ENCODE results near the gene GCGR. TPM values are rescaled to one million over a fixed set of nuclear protein-coding genes. Genes with fewer than 3 reads are reported as not detected.

The GCGR gene
- total RNA-seq, 2 donors from 2014 or later, result 0.52 to 5.3 TPM

DNA sequence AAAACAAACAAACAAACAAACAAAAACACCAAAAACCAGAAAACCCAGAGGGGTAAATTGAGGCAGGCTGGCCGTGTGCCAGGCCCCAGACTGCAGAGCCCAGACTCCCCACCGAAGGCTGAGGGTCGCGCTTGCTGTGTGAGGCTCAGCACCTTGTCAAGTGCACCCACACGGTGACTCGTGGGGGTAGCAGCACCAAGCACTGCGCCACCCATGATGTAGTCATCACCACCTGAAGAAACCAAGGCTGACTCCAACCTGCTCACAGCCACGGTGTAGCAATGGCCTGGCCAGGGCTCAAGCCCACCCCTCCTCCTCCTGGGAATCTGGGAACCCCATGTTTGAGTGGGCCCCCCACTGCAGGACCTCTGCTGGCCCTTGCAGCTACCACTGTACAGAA is 17.2 kb downstream of the GCGR start:
- H3K27me3 ChIP-seq, result no peaks in the 10 kb centered on the region
- no peaks in the 10 kb centered on the region for H3K9me3 ChIP-seq
- ATAC-seq (peak; percentile 14), DNase-seq (peak in 3 of 4 donors; percentile 19 to 43 (median 24))
- H3K36me3 ChIP-seq (replicated peaks in 1 of 2; ENCODE audit: insufficient read depth in 1 of 2, low read depth in 2 of 2), result no peaks in the 10 kb centered on the region
- H3K4me1 ChIP-seq, result peaks cover 26% of the 10 kb centered on the region
- TF ChIP-seq POLR2A (IDR thresholded peaks at IDR 0.05), result no peak
- TF ChIP-seq, protein P1, sequence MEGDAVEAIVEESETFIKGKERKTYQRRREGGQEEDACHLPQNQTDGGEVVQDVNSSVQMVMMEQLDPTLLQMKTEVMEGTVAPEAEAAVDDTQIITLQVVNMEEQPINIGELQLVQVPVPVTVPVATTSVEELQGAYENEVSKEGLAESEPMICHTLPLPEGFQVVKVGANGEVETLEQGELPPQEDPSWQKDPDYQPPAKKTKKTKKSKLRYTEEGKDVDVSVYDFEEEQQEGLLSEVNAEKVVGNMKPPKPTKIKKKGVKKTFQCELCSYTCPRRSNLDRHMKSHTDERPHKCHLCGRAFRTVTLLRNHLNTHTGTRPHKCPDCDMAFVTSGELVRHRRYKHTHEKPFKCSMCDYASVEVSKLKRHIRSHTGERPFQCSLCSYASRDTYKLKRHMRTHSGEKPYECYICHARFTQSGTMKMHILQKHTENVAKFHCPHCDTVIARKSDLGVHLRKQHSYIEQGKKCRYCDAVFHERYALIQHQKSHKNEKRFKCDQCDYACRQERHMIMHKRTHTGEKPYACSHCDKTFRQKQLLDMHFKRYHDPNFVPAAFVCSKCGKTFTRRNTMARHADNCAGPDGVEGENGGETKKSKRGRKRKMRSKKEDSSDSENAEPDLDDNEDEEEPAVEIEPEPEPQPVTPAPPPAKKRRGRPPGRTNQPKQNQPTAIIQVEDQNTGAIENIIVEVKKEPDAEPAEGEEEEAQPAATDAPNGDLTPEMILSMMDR (IDR thresholded peaks at IDR 0.05), result no peak
- intact Hi-C loops (cut with DNase I), result no loop called here
- H3K27ac ChIP-seq, result peak overlapping the region; percentile 89 to 94 (median 93)
- H3K4me3 ChIP-seq, result no peak overlapping the region
- 71% methylated on average over 2 to 7 of the region's 8 CpGs for WGBS, 2 donors

DNA sequence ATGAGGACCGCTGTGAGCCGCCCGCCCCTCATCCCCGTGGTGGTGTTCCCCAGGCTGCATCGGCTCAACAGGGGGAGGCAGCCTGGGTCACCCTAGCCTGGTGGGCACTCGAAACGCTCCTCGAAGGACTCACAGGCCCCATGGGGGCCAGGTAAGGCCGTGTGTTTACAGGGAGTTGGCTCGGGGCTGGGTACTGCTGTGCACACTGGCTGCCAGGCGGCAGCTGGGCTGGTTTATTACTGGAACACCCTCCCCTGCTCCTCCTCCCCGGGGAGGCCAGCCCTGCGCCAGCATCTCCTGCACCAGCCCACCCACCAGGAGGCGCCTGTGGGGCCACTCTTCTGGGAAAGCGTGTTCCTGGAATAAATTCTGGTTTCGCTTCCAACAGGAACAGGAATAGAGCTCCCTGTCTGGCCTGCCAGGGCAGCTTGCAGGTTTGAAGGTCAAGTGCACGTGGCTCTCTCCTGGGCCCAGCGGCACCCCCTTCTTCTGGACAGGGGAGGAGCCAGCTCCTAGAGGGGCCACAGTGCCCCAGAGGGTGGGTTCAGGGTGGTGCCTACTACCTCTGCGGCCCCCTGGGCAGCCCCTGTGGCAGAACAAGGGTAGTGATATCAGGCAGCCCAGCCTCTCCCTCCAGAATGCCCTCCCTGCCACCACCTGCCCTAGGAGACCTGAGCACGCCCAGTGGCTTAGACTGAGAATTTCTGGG is 17.8 kb downstream of the GCGR start:
- TF ChIP-seq POLR2A (IDR thresholded peaks at IDR 0.05), result peak in 2 of 3 donors; percentile 20 to 29
- TF ChIP-seq, protein P1 (IDR thresholded peaks at IDR 0.05), result peak; percentile 74 to 98 (median 96)
- H3K4me3 ChIP-seq, result no peak overlapping the region
- H3K27me3 ChIP-seq, result no peaks in the 10 kb centered on the region
- no peaks in the 10 kb centered on the region for H3K9me3 ChIP-seq
- peak; percentile 95 for ATAC-seq
- WGBS, 2 donors, result 8 to 24% methylated on average over 6 to 20 of the region's 20 CpGs
- no peaks in the 10 kb centered on the region for H3K36me3 ChIP-seq (replicated peaks in 1 of 2; ENCODE audit: insufficient read depth in 1 of 2, low read depth in 2 of 2)
- H3K27ac ChIP-seq, result peak overlapping the region; percentile 89 to 94 (median 93)
- intact Hi-C loops (cut with DNase I), result no loop called here
- peaks cover 26% of the 10 kb centered on the region for H3K4me1 ChIP-seq
- peak; percentile 96 to 97 (median 96) for DNase-seq

DNA sequence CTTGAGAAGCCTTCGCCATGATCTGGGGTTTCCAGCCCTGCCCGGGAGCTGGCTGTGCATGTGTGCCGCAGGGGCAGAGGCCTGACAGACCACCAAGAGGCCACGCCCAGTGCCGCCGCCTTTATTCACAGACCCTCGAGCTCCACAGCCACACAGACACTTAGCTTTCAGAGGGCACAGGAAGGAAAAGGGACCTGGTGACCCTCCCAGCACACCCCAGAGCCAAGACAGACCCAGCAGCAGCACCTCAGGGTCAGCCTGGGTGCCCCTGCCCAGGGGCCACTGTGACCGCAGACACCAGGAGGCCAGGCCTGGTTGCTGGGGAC is 18.3 kb downstream of the GCGR start:
- peaks cover 26% of the 10 kb centered on the region for H3K4me1 ChIP-seq
- no peaks in the 10 kb centered on the region for H3K9me3 ChIP-seq
- TF ChIP-seq POLR2A (IDR thresholded peaks at IDR 0.05), result no peak
- TF ChIP-seq, protein P1 (IDR thresholded peaks at IDR 0.05), result no peak
- 90% methylated on average over 8 of the region's 8 CpGs; no CpG with 5 or more reads in 1 of the 2 donors for WGBS, 2 donors
- ATAC-seq (no peak), DNase-seq (no peak)
- intact Hi-C loops (cut with DNase I), result no loop called here
- peak overlapping the region; percentile 89 to 94 (median 93) for H3K27ac ChIP-seq
- no peak overlapping the region for H3K4me3 ChIP-seq
- H3K27me3 ChIP-seq, result no peaks in the 10 kb centered on the region
- H3K36me3 ChIP-seq (replicated peaks in 1 of 2; ENCODE audit: insufficient read depth in 1 of 2, low read depth in 2 of 2), result no peaks in the 10 kb centered on the region

DNA sequence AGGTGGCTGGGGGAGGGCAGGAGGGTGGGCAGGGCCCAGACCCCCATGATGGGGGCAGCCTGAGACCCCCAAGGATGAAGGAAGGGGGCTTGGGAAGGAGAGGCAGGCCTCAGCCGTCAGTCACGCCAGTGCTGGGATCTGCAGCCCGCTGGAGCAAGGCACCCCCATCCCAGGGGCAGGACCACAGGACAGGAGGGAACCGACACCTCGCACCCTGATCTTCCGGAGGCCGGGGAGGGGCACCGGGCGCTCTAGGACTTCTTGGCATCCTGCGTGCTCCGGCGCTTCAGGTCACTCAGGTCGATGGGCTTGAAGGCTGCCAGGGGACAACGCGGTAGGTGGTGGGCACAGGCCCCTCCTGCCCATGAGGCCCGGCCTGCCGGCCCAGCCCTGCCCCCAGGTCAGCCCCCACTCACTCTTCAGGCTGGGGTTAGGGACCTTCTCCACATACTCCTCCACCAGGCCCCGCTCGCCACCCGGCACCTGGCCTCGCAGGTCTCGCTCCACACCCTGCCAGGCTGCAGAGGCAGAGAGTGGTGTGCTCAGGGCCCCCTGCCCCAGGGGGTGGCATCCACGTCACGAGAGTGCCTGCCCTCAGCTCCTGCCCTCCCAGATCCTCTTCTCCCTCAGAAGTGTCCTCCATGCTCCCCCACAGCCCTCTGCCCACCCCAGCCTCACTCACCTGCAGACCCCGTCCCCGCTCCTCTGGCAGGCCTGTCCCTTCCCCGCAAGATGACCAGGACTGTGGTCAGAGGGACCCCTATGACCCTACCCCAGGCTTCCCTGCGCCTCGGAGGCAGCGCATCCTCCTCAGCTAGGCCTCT is 19.3 kb downstream of the GCGR start:
- no peak for ATAC-seq
- no peak overlapping the region for H3K4me3 ChIP-seq
- 91 to 96% methylated on average over 9 to 30 of the region's 30 CpGs for WGBS, 2 donors
- no peaks in the 10 kb centered on the region for H3K36me3 ChIP-seq (replicated peaks in 1 of 2; ENCODE audit: insufficient read depth in 1 of 2, low read depth in 2 of 2)
- peaks cover 31% of the 10 kb centered on the region for H3K4me1 ChIP-seq
- TF ChIP-seq, protein P1 (IDR thresholded peaks at IDR 0.05), result no peak
- no peak for TF ChIP-seq POLR2A (IDR thresholded peaks at IDR 0.05)
- H3K27me3 ChIP-seq, result no peaks in the 10 kb centered on the region
- intact Hi-C loops (cut with DNase I), result no loop called here
- no peaks in the 10 kb centered on the region for H3K9me3 ChIP-seq
- H3K27ac ChIP-seq, result peak overlapping the region in 3 of 4 donors; percentile 92 to 94 (median 94)
- DNase-seq, result no peak

All from body of pancreas (tissue), 4 donors.